Osteocyte (in vitro differentiated cells): Measurements from ENCODE around the gene EPHB1. TPM values are rescaled to one million over a fixed set of nuclear protein-coding genes. Genes with fewer than 3 reads are reported as not detected.

Experiments used
- DNase-seq: peaks from one replicate; pipeline ENCODE4 v3.0.0; 2021; ENCODE audit warnings: mixed read lengths; ENCODE audit not compliant: unreplicated experiment; ENCODE audit errors: extremely low spot score
- H3K27ac Mint-ChIP-seq: one replicate; pipeline ENCODE4 v1.8.0; 2021; ENCODE audit warnings: mild to moderate bottlenecking, mixed read lengths; ENCODE audit not compliant: unreplicated experiment
- H3K27me3 Mint-ChIP-seq: one replicate; pipeline ENCODE4 v1.8.0; 2021; ENCODE audit warnings: mixed read lengths; ENCODE audit not compliant: unreplicated experiment
- H3K36me3 Mint-ChIP-seq: one replicate; pipeline ENCODE4 v1.8.0; 2021; ENCODE audit warnings: mixed read lengths; ENCODE audit not compliant: unreplicated experiment
- H3K4me1 Mint-ChIP-seq: one replicate; pipeline ENCODE4 v1.8.0; 2021; ENCODE audit warnings: mixed read lengths; ENCODE audit not compliant: unreplicated experiment
- H3K4me3 Mint-ChIP-seq: one replicate; pipeline ENCODE4 v1.8.0; 2021; ENCODE audit warnings: mild to moderate bottlenecking, moderate library complexity, mixed read lengths; ENCODE audit not compliant: unreplicated experiment
- H3K9me3 Mint-ChIP-seq: one replicate; pipeline ENCODE4 v1.8.0; 2021; ENCODE audit warnings: mixed read lengths; ENCODE audit not compliant: unreplicated experiment
- CTCF ChIP-seq: fragments of 200-600 bp; sonication (generic); IDR thresholded peaks from 2 replicates; pipeline ENCODE4 v1.5.0; 2021; ENCODE audit warnings: antibody characterized with exemption, mild to moderate bottlenecking, moderate library complexity
- total RNA-seq: library from RNA; stranded (reverse); gene quantifications from 2 replicates; pipeline ENCODE4 v1.2.1, GENCODE V29; 2021

The EPHB1 gene
- total RNA-seq, 1 donor from 2014 or later = 0.75 TPM

DNA sequence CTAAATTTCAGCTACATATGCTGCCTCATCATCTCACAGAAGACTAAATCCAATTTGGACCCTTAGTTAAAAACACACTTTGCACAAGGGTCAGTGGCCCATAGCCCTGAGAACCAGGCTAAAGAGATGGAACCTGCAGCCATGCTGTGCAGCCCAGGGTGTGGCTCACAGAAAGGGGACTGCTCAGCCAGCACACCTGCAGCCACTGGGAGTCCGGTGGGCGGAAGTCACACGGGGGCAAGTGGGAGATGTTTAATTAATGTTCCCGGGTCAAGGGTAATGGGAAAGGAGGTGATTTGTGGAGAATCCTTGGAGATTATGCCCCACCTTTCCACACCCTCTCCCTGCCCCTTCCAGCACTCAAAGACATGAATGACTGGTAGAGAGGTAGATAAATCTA lies 467.4 kb downstream of the EPHB1 start:
- Mint-ChIP-seq H3K36me3 (no peaks in the 10 kb centered on the region), H3K27me3 (no peaks in the 10 kb centered on the region), H3K4me1 (no peaks in the 10 kb centered on the region), H3K4me3 (no peak overlapping the region), H3K27ac (no peak overlapping the region), H3K9me3 (peaks cover 5% of the 10 kb centered on the region)
- DNase-seq = no peak
- no peak for TF ChIP-seq CTCF

- Mint-ChIP-seq H3K9me3 (peaks cover 5% of the 10 kb centered on the region), H3K4me3 (no peak overlapping the region), H3K27ac (no peak overlapping the region), H3K36me3 (no peaks in the 10 kb centered on the region), H3K4me1 (no peaks in the 10 kb centered on the region), H3K27me3 (no peaks in the 10 kb centered on the region)
- no peak for TF ChIP-seq CTCF
- DNase-seq = no peak
Observed at GRCh38 chr3:135263331-135263730, 468.3 kb downstream of the EPHB1 start.

- no peaks in the 10 kb centered on the region for H3K4me1 Mint-ChIP-seq
- H3K27me3 Mint-ChIP-seq = no peaks in the 10 kb centered on the region
Observed at GRCh38 chr3:135267487-135267886, 472.4 kb downstream of the EPHB1 start.

GRCh38 chr3:135268941-135269532 lies 474.0 kb downstream of the EPHB1 start:
- Mint-ChIP-seq H3K27ac (no peak overlapping the region), H3K27me3 (no peaks in the 10 kb centered on the region), H3K9me3 (no peaks in the 10 kb centered on the region), H3K4me1 (no peaks in the 10 kb centered on the region), H3K4me3 (no peak overlapping the region), H3K36me3 (no peaks in the 10 kb centered on the region)
- TF ChIP-seq CTCF = no peak
- DNase-seq = no peak

More at GRCh38 chr3:135267487-135267886, 472.4 kb downstream of the EPHB1 start:
- Mint-ChIP-seq H3K27ac (no peak overlapping the region), H3K36me3 (no peaks in the 10 kb centered on the region), H3K9me3 (no peaks in the 10 kb centered on the region), H3K4me3 (no peak overlapping the region)
- no peak for DNase-seq
- no peak for TF ChIP-seq CTCF

DNA sequence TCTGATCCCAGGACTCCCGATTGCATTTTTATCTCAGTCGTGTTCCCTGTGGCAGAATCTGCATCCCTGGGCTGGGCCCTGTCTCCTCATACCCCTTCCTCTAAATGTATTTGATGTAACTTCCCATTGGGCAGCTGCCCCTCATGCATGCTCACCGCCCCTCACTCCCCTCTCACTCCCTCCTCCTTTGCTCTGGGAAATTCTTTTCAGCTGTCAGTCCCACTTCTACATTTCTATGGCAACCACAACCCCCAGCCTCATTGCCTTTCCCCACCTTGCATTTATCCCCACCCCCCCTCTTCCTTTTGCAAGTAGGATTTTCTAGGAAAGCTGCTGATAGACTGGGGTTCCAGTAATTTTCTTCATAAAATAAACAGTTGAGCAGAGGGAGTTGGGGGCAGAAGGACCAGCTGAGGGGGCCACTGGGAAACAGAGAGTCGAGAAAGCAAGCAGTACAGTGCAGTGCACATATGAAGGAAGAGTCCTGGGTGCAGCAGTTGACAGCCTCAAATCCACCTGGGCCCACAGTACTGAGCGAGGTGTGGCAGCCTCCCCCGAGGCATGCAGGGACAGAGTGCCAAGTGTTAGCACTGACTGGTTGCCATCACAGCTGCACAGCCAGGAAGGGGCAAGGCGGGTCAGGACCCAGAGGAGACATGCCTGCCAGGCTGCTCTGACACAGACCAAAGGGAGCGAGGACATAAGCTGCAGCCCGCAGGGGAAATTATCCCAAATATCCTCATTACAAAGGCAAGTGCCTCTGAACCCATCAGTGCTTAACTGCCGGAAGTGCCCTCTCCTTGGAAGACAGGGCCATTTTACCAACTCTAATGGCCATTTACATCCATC lies 476.3 kb downstream of the EPHB1 start:
- no peaks in the 10 kb centered on the region for H3K4me1 Mint-ChIP-seq
- DNase-seq = no peak
- H3K36me3 Mint-ChIP-seq = no peaks in the 10 kb centered on the region
- H3K4me3 Mint-ChIP-seq = no peak overlapping the region
- TF ChIP-seq CTCF = no peak
- no peaks in the 10 kb centered on the region for H3K27me3 Mint-ChIP-seq
- no peak overlapping the region for H3K27ac Mint-ChIP-seq
- no peaks in the 10 kb centered on the region for H3K9me3 Mint-ChIP-seq
